K562 (cell line): ENCODE data around the gene C10orf71. TPM values are rescaled to one million over a fixed set of nuclear protein-coding genes. Genes with fewer than 3 reads are reported as not detected.

Experiments used
- ATAC-seq: fragments of 200-7000 bp; cut with Tn5 transposase; 3 replicates; pipeline ENCODE4 v1.9.1; 2020; ENCODE audit warnings: moderate library complexity
- BruUV-seq: library from RNA; stranded (reverse); fragments of 400-500 nt; replicated peaks from 2 replicates; lab custom pipeline; 2021; lab: Mats Ljungman, UMichigan
- CTCF ChIA-PET: fragments of 300-600 bp; formaldehyde crosslinking; extraction: SDS; loops from one replicate; lab custom pipeline; 2021; ENCODE audit warnings: low intra/inter-chr PET ratio; lab: Yijun Ruan, JAX
- POLR2A ChIA-PET: fragments of 300-600, 350-650 bp; sonication (Branson Sonifier 250); formaldehyde crosslinking; extraction: SDS; loops from one replicate; lab custom pipeline; 2021; ENCODE audit warnings: antibody characterized with exemption, inconsistent platforms; lab: Yijun Ruan, JAX
- DNase-seq, 4 experiments: peaks; one replicate each; pipeline versions ENCODE4 v3.0.0 to v3.0.0-alpha.2; 2011 to 2018; ENCODE audit warnings: low spot score in 3 of 4, mixed read lengths in 3 of 4; ENCODE audit errors: extremely low read depth in 1 of 4
- FAIRE-seq: peaks from 2 replicates; lab custom pipeline; 2011; peaks lifted over from hg19 to GRCh38; lab: Jason Lieb, UNC
- H2AFZ ChIP-seq: 2 replicates; pipeline ENCODE4 v1.6.0; 2011; ENCODE audit warnings: low read depth, low read length, control low read depth, inconsistent platforms
- H3K27ac ChIP-seq: fragments of 200-600 bp; 3 replicates; pipeline ENCODE4 v1.8.0; 2011; ENCODE audit warnings: low read depth, mild to moderate bottlenecking, control low read depth, inconsistent platforms, low read length, moderate library complexity, mixed read lengths; ENCODE audit errors: extremely low read depth
- H3K27me3 ChIP-seq, 2 experiments: fragments of 300-600 bp in 1 of 2; 2 replicates in 1 of 2; 3 replicates in 1 of 2; pipeline versions ENCODE4 v1.6.0 to v1.8.0; 2011; ENCODE audit warnings: inconsistent platforms in 2 of 2, low read length in 2 of 2, mild to moderate bottlenecking in 1 of 2, mixed read lengths in 1 of 2, moderate library complexity in 1 of 2; ENCODE audit not compliant: control insufficient read depth in 2 of 2, insufficient read depth in 2 of 2
- H3K36me3 ChIP-seq: fragments of 300-600 bp; 3 replicates; pipeline ENCODE4 v1.8.0; 2011; ENCODE audit warnings: mild to moderate bottlenecking, low read length, inconsistent platforms; ENCODE audit not compliant: control insufficient read depth, insufficient read depth
- H3K4me1 ChIP-seq, 2 experiments: fragments of 200-600 bp in 1 of 2; replicated peaks in 1 of 2; 2 replicates in 1 of 2; 3 replicates in 1 of 2; pipeline versions ENCODE4 v1.5.1 to v1.8.0; 2011; ENCODE audit warnings: inconsistent platforms in 2 of 2, low read length in 2 of 2, mild to moderate bottlenecking in 1 of 2, mixed read lengths in 1 of 2, moderate library complexity in 1 of 2; ENCODE audit not compliant: control insufficient read depth in 2 of 2, insufficient read depth in 2 of 2
- H3K4me2 ChIP-seq: 2 replicates; pipeline ENCODE4 v1.6.1; 2011; ENCODE audit warnings: low read length, control low read depth, inconsistent platforms, mixed read lengths; ENCODE audit not compliant: insufficient read depth
- H3K4me3 ChIP-seq: fragments of 200-600 bp; sonication (generic), shearing (Covaris generic); 2 replicates; pipeline ENCODE4 v1.5.1; 2016; ENCODE audit warnings: control low read depth, inconsistent platforms
- H3K79me2 ChIP-seq: fragments of 200-600 bp; 3 replicates; pipeline ENCODE4 v1.8.0; 2011; ENCODE audit warnings: low read length, inconsistent platforms; ENCODE audit not compliant: control insufficient read depth, insufficient read depth
- H3K9ac ChIP-seq, 2 experiments: 2 replicates each; pipeline versions ENCODE4 v1.6.0 to v1.6.1; 2011; ENCODE audit warnings: low read depth in 2 of 2, low read length in 2 of 2, control low read depth in 1 of 2, inconsistent platforms in 1 of 2, mild to moderate bottlenecking in 1 of 2, mixed read lengths in 1 of 2; ENCODE audit not compliant: insufficient read depth in 1 of 2
- H3K9me1 ChIP-seq: one replicate; pipeline ENCODE4 v1.6.0; 2011; ENCODE audit warnings: inconsistent platforms, mild to moderate bottlenecking, low read length, moderate library complexity; ENCODE audit not compliant: control insufficient read depth, insufficient read depth
- H3K9me3 ChIP-seq: replicated peaks from 2 replicates; pipeline ENCODE4 v1.5.1; 2011; ENCODE audit warnings: low read depth, low read length, inconsistent platforms; ENCODE audit not compliant: control insufficient read depth, insufficient read depth
- H4K20me1 ChIP-seq: replicated peaks from 2 replicates; pipeline ENCODE4 v1.6.1; 2011; ENCODE audit warnings: low read length, inconsistent platforms, mixed read lengths; ENCODE audit not compliant: control insufficient read depth, insufficient read depth
- WGBS: fragments of 100-300 bp; shearing (Covaris generic); methylation state at CpG from one replicate; pipeline ENCODE4 v1.1.6; 2016; ENCODE audit warnings: low coverage, mixed read lengths; ENCODE audit not compliant: insufficient coverage; ENCODE audit errors: missing lambda C conversion rate; 5-methylcytosine and 5-hydroxymethylcytosine counted together
- in situ Hi-C: fragments of 300-500 bp; cut with MboI; formaldehyde crosslinking; loops from 4 replicates; pipeline ENCODE4 v1.15.0; 2018; ENCODE audit warnings: inconsistent platforms, mixed read lengths
- intact Hi-C: fragments of 100-400 bp; cut with micrococcal nuclease; formaldehyde crosslinking; loops from 2 replicates; pipeline ENCODE4 v1.14.2; 2022
- polyA plus RNA-seq, 8 experiments: library from polyadenylated mRNA; depleted of rRNA in 4 of 8; stranded (reverse) in 5 of 8; unstranded in 3 of 8; fragments of >200 nt; fragmentation: Nextera tagmentation in 2 of 8; fragmentation: Illumina TruSeq in 1 of 8; extraction: Ambion mirVana in 2 of 8; extraction: Trizol in 1 of 8; gene quantifications; 2 replicates each; pipeline versions ENCODE4 v1.2.1 to v1.2.3, GENCODE V29; 2011 to 2014; ENCODE audit warnings: inconsistent platforms in 1 of 8, missing spikeins in 1 of 8
- total RNA-seq, 7 experiments: library from RNA; depleted of rRNA in 6 of 7; stranded (reverse); fragments of >200 nt in 6 of 7; fragmentation: Illumina TruSeq in 2 of 7; extraction: Trizol in 2 of 7; gene quantifications; 2 replicates each; pipeline versions ENCODE4 v1.2.1 to v1.2.3, GENCODE V29; 2011 to 2021; ENCODE audit warnings: low replicate concordance in 1 of 7
- TF ChIP-seq, protein P1 (sequence below), 2 experiments: fragments of 450-650 bp in 1 of 2; sonication (generic) in 1 of 2; formaldehyde crosslinking in 1 of 2; IDR thresholded peaks in 1 of 2; conservative IDR thresholded peaks in 1 of 2; 2 replicates each; pipeline versions ENCODE4 v1.6.1 to v1.8.1; 2016 to 2023; ENCODE audit warnings: mild to moderate bottlenecking in 2 of 2, moderate library complexity in 2 of 2, inconsistent platforms in 1 of 2, missing genetic modification reagents in 1 of 2
- TF ChIP-seq, protein P2 (sequence below): sonication (generic); formaldehyde crosslinking; IDR thresholded peaks from 2 replicates; pipeline ENCODE4 v1.8.1; 2023; ENCODE audit warnings: mild to moderate bottlenecking, missing genetic modification reagents

C10orf71 gene
- total and polyA plus RNA-seq, 9 of the 15 experiments (the other 6 are each of a cell fraction or from before 2014, with no cell fraction given), result 0.06 to 4.5 (median 1.3) TPM

- no peak overlapping the region for H3K4me2 ChIP-seq
- no peak for FAIRE-seq
- ATAC-seq, result no peak
- no peak for DNase-seq
- no peaks in the 10 kb centered on the region for H3K9me3 ChIP-seq
- H3K36me3 ChIP-seq, result no peaks in the 10 kb centered on the region
- intact Hi-C loops, result no loop called here
- no peak overlapping the region for H3K27ac ChIP-seq
- H2AFZ ChIP-seq, result no peak overlapping the region
- CTCF ChIA-PET, result no interaction called here
- H3K9ac ChIP-seq, result no peak overlapping the region
- WGBS, result 11% methylated on average over 9 of the region's 10 CpGs
- TF ChIP-seq, protein P1, sequence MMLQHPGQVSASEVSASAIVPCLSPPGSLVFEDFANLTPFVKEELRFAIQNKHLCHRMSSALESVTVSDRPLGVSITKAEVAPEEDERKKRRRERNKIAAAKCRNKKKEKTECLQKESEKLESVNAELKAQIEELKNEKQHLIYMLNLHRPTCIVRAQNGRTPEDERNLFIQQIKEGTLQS (IDR thresholded peaks at IDR 0.05), result peak; percentile 41; the same call in 1 of the 2 replicates
- TF ChIP-seq, protein P1 (CRISPR knock-in tag; conservative IDR thresholded peaks at IDR 0.05), result no peak
- TF ChIP-seq, protein P2, sequence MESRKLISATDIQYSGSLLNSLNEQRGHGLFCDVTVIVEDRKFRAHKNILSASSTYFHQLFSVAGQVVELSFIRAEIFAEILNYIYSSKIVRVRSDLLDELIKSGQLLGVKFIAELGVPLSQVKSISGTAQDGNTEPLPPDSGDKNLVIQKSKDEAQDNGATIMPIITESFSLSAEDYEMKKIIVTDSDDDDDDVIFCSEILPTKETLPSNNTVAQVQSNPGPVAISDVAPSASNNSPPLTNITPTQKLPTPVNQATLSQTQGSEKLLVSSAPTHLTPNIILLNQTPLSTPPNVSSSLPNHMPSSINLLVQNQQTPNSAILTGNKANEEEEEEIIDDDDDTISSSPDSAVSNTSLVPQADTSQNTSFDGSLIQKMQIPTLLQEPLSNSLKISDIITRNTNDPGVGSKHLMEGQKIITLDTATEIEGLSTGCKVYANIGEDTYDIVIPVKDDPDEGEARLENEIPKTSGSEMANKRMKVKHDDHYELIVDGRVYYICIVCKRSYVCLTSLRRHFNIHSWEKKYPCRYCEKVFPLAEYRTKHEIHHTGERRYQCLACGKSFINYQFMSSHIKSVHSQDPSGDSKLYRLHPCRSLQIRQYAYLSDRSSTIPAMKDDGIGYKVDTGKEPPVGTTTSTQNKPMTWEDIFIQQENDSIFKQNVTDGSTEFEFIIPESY (CRISPR knock-in tag), result no peak
- TF ChIP-seq, all 486 proteins: peak for 1
- no peak overlapping the region for H3K4me3 ChIP-seq
- no peaks in the 10 kb centered on the region for H3K79me2 ChIP-seq
- in situ Hi-C loops, result no loop called here
- peaks cover 3% of the 10 kb centered on the region for H3K9me1 ChIP-seq
- BruUV-seq, result no TSS peak
- POLR2A ChIA-PET, result interaction anchor here (0.6 to 1.3 kb wide), 4 partner anchors 8 to 264 kb away, joined by 3 read pairs; no protein-coding TSS in a partner anchor
- peaks cover 45 to 66% of the 10 kb centered on the region in 2 experiments for H3K27me3 ChIP-seq
- peaks cover 0 to 7% of the 10 kb centered on the region in 2 experiments; a peak in 2 of 5 replicates for H3K4me1 ChIP-seq
- 0 out of 2 replicates have a peak, but pooled peaks cover 6% of the 10 kb centered on the region for H4K20me1 ChIP-seq
These were observed 63.8 kb downstream of the C10orf71 start for GRCh38 chr10:49362596-49363260.
